Suppressor macrophage treated with lipopolysaccharide for 1 hour (primary cell): ENCODE data around the gene CHID1.

Experiments used
- DNase-seq, 3 donors: peaks; one replicate each; pipeline ENCODE4 v3.0.0-alpha.2; 2020 to 2022

The CHID1 gene

GRCh38 chr11:932435-932834 lies 21.8 kb upstream of the CHID1 start:
- DNase-seq, result peak; percentile 50 to 77 (median 72)

GRCh38 chr11:931385-931784 lies 20.8 kb upstream of the CHID1 start:
- no peak for DNase-seq

GRCh38 chr11:929405-929804 lies 18.8 kb upstream of the CHID1 start:
- DNase-seq, result no peak

GRCh38 chr11:928786-929185 lies 18.2 kb upstream of the CHID1 start:
- DNase-seq, result no peak

GRCh38 chr11:927871-928270 lies 17.3 kb upstream of the CHID1 start:
- no peak for DNase-seq

- DNase-seq, result peak in 1 of 3 donors; percentile 42
Measured at GRCh38 chr11:926341-926916, 15.8 kb upstream of the CHID1 start.

- peak; percentile 95 to 100 (median 98) for DNase-seq
Measured at GRCh38 chr11:925496-926301, 15.1 kb upstream of the CHID1 start, which contains the start of gene AP2A2. Gene AP2A2, plus strand, starts transcription at chr11:925870. Its CDS starts 152 bp downstream, at chr11:926022.

- no peak for DNase-seq
Measured at GRCh38 chr11:925158-925495, 14.5 kb upstream of the CHID1 start.

- DNase-seq, result no peak
Measured at GRCh38 chr11:924406-925157, 14.0 kb upstream of the CHID1 start.

- DNase-seq, result no peak
Measured at GRCh38 chr11:923691-924405, 13.2 kb upstream of the CHID1 start.

GRCh38 chr11:921921-922678 lies 11.5 kb upstream of the CHID1 start:
- DNase-seq, result no peak

GRCh38 chr11:917426-917825 lies 6.8 kb upstream of the CHID1 start:
- no peak for DNase-seq

GRCh38 chr11:914747-915501 lies 4.3 kb upstream of the CHID1 start:
- DNase-seq, result peak in 2 of 3 donors; percentile 43 to 45

- DNase-seq, result no peak
Measured at GRCh38 chr11:914204-914603, 3.6 kb upstream of the CHID1 start.

- DNase-seq, result no peak
Measured at GRCh38 chr11:913043-913442, 2.4 kb upstream of the CHID1 start.

GRCh38 chr11:912266-912665 lies 1.7 kb upstream of the CHID1 start:
- no peak for DNase-seq

GRCh38 chr11:911890-912219 lies 1.2 kb upstream of the CHID1 start:
- no peak for DNase-seq

- DNase-seq, result peak; percentile 58 to 77 (median 70)
Measured at GRCh38 chr11:911031-911889, 650 bp upstream of the CHID1 start.

GRCh38 chr11:910044-910588 lies 494 bp downstream of the CHID1 start:
- DNase-seq, result peak in 2 of 3 donors; percentile 18 to 19

- peak in 1 of 3 donors; percentile 14 for DNase-seq
Measured at GRCh38 chr11:909406-909805, 1.2 kb downstream of the CHID1 start.
